Activated effector memory CD4-positive, alpha-beta T cell treated with anti-CD3 and anti-CD28 coated beads, Interleukin-2, amount 50 U/mL, for 16 hours (primary cell): Measurements from ENCODE around the gene TBX1.
"Not testable (repeated sequence)": the region's sequence is repeated elsewhere in the genome, so short reads cannot be mapped to it uniquely, and the experiment has no call there.

Experiments
- DNase-seq: peaks from one replicate; pipeline ENCODE4 v3.0.0-alpha.2; 2020

Gene TBX1

DNA sequence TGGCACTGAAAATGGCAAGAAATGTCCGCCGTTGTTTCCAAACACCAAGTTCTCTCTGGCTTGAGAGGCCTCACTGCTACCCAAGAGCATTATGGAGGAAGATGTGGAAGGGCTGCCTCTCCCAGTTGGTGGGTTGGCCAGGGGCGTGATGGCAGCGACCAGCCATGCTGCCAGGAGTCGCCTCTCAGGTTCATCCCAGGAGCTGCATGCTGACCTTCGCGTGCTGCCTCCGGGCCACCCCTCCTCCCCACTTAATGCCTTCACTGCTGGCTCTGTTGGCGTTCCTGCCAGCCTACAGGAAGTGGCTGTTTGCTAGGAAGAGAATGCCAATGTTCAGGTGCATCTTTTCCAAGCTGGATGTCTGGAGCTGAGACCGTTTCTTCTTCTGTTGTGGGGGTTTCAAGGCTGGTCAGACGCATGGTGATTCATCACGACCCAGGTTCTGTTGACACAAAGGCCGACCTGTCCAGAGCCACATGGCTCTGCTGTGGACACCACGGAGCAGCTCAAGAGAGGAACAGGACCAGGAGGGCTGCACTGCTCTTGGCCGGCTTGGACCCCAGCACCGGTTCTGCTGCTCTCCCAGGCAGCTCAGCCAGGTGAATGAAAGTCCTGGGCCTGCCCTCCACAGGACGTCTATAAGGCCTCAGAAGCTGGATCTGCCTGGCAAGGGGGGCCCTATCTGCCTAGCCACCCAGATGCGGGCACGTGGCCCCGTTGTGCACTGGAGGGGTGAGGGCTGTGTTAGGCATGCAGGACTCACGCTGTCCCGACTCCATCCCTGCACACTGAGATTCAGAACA lies 25.1 kb downstream of the TBX1 start:
- no peak for DNase-seq

DNA sequence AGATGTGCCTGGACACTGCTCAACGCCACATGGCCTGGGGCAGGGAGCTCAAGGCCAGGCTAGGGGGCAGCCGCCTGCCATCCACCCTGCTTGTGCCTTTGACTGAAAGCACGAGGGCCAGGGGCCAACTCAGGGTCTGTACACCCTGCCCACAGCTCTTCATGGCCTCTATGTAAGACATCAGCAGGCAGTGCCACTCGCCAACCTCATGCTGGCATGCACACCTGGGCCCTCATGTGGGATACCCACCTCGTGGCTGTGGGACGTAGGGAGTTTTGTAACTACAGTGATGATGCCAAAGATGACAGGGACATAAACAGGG lies 25.6 kb downstream of the TBX1 start:
- no peak for DNase-seq

DNA sequence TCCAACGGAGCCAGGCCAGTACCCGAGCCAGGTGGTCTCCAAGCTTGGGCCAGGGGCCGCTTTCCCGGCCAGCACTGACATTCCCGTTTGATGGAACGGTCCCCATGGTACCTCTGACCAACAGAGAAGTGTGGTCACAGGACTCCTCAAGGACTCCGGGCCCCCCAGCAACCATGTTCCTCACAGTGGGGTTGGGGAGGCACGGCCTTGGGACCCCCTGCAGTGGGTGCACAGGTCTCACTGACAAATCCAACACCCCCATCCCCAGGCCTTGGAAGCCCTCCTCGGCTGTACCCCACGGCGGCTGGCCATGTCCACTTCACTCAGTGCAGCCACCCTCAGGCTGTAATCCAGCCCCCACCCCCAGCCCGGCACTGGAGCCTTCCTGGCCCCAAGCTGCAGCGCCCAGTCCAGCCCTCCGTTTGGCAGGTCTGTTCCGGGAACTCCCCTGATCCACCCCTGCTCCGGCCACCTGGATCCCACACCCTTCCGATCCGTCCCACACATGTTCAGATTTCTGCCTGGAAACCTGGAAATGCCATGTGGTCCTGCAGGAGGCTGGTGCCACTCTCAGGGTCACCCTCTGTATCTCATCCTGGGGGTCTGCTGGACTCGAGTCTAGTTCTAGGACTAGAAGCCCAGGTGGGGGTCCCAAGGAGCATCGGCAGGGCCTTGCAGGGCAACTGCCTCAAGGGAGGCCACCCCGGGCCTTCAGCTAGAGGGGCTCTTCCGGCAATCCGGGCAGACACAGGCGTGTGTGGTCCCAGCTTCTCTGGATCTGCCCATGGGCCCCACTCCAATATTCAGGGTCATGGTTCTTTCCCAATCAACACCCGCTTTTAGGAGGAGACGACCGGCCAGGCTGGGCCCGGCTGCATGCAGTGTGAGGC lies 26.6 kb downstream of the TBX1 start:
- no peak for DNase-seq

DNA sequence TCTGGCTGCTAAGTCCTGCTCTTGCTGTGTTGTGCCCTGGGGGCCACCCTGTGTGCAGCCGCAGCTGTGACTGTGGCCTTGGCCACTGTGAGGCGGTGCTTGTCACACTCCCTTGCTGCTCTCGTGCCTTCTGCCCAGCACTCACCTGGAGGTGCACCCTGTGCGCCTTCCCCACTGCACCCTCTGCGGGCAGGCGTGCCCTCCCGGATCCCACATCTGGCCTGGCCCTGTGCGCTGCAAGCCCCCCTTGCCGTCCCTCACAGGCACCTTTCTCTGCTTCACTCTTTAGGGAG lies 27.2 kb downstream of the TBX1 start:
- no peak for DNase-seq

DNA sequence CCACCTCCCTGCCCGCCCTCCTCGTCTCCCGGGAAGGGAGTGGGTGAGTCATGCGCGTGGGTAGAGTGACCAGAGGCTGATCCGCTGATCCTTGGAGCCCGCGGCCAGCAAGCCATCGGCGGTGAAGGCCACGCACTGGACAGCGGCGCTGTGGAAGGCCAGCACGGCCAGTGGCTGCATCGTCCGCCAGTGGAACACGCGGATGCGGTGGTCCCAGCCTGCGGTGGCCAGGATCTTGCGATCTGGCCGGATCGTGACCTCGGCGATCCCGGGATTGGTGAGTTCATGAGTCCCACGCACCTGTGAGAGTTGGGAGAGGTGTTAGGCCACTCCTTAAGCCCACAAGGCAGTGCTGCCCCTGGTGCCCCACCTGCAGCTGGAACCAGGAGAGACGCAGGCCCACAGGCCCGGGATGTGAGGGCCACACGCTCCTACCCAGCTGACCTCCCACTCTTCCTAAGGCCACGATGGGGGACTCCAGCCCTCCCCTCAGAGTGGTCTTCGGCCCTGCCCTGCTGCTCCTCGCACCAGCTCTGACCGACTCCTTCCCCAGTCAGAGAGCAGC lies 28.2 kb downstream of the TBX1 start:
- no peak for DNase-seq

DNA sequence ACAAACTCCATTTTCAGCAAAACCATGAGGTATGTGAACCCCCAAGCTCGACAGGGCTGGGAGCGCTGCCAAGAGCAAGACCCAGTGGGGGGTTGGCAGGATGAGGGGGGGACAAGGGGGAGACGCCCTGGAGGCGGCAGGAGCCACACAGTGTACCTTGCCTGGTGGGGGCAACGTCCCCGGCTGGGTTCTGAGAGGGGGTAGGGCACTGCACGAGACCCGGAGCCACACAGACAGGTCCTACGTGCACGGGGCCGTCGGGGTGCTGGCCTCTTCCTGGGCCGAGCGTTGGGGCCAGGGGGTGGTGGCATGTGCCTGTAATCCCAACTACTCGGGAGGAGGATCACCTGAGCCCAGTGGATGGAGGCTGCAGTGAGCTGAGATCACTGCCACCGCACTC lies 28.8 kb downstream of the TBX1 start:
- DNase-seq, result no peak

DNA sequence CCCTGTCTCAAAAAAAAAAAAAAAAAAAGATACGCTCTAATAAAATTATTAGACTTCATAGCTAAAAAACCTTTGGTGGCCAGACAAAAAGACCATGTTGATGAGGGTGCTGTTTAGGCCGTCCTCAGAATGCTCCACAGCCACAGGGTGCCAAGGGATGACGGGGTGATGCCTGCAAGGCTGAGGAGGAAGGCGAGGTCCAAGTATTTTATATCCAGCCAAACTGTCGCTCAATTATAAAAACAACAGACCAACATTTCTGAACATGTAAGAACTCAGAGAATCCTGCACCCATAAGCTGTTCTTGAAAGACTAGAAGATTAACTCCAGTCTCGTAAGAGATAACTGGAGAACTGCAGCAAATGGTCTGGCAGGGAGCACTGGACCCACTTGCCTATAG lies 29.2 kb downstream of the TBX1 start:
- no peak for DNase-seq

DNA sequence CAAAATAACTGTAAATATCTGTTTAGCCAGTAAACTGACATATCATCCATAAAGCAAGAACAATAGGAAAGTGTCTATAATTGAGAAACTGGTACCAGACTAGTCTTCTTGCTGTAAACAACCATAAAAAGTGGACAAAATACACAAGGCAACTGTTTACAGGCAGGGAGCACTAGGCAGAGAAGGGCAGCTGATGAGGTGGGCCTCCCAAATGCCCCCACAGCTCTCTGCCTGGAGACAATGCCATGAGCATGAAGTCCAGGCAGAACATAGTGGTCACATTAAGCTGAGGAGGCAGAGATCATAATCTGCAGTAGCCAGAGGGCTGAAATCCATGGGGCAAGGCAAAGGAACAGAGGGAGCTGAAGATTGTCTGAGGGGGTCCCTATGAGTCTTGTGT lies 30.7 kb downstream of the TBX1 start:
- DNase-seq, result no peak

DNA sequence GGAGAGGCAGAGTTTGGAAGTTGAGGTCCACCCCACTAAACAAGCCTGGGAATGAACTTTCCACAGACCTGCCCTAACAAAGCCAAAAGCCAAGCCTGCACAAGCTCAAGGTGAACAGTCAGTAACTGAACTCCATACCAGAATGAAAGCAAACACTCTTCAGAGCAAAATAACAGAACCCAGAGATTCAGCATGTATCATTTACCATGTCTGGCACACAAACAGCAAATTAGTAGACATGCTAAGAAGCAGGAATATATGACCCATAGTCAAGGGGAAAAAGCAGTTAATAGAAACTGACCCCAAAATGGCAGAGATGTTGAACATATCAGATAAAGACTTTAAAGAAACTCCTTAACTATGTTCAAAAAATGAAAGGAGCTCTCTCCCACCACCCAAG lies 31.3 kb downstream of the TBX1 start:
- no peak for DNase-seq

DNA sequence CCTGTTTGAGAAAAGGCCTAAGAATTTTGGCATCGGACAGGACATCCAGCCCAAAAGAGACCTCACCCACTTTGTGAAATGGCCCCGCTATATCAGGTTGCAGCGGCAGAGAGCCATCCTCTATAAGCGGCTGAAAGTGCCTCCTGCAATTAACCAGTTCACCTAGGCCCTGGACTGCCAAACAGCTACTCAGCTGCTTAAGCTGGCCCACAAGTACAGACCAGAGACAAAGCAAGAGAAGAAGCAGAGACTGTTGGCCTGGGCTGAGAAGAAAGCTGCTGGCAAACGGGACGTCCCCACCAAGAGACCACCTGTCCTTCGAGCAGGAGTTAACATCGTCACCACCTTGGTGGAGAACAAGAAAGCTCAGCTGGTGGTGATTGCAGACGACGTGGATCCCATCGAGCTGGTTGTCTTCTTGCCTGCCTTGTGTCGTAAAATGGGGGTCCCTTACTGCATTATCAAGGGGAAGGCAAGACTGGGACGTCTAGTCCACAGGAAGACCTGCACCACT lies 31.9 kb downstream of the TBX1 start:
- DNase-seq, result not testable (repeated sequence)

DNA sequence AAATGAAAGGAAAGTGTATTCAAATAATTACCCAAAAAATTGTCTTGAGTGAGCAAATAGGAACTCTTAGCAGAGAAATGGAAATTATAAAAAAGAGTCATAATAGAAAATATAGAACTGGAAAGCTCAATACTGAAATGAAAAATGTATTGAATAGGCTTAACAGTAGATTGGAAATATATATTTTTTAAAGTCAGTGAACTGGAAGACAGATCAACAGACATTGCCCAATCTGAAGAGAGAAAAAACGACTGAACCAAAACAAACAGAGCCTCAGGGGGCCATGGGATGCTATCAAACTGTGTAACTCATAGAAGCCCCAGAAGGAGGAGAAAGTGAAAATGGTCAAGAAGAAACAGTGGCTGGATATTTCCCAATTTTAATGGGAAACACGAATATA lies 32.6 kb downstream of the TBX1 start:
- no peak for DNase-seq

DNA sequence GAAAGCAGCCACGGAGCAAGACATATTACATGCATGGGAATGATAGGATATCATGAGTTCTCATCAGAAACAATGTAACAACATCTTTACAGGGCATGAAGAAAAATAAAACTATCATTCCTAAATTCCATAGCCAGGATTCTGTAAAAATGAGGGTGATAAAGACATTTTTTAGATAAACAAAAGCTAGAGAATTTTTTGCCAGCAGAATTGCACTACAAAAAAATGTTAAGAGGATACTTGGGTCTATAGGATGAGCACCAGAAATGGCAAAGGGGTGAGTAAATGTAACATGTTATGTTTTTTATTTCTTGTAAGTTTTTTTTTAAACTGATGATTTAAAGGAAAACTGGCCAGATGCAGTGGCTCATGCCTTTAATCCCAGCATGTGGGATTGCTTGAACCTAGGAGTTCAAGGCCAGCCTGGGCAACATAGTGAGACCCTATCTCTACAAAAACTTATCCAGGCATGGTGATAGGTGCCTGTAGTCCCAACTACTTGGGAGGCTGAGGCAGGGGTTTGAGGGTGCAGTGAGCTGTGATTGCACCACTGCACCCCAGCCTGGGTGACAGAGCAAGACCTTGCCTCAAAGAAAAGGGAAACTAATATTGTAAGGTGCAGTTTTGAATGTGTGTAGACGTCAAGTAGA lies 33.2 kb downstream of the TBX1 start:
- no peak for DNase-seq

DNA sequence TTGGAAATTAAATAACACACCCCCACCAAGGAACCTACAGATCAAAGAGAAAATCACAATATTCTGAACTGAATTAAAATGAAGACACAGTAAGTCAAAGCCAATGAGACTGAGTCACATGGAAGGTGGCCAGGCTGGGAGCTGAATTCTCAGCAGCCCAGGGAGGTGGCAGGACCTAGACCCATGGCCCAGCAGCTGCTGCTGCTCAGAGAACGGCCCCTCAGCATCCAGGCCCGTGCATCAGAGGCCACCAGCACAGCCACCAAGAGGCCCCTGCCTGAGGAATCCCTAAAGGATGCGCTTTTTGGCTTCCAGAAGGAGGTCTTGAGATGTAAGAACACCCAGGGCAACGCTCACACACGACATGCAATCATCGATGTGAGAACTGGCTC lies 35.0 kb downstream of the TBX1 start:
- DNase-seq, result no peak

DNA sequence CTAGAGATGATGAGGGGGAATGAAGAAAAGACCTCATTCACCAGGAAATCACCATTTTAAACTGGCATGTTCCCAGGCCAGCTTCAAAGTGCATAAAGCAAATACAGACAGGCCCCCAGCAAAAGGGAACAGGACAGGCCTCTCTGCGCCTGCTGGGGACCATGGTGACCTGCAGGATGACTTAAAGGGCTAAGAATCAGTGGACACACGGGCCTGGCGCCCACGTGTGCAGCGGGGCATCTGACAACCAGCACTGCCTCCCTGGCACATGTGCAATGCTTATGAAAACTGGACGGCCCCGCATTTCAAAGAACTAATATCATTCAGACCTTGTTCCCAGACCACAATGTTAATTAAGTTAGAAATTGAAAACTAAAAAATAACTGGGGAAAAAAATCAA lies 35.6 kb downstream of the TBX1 start:
- no peak for DNase-seq

DNA sequence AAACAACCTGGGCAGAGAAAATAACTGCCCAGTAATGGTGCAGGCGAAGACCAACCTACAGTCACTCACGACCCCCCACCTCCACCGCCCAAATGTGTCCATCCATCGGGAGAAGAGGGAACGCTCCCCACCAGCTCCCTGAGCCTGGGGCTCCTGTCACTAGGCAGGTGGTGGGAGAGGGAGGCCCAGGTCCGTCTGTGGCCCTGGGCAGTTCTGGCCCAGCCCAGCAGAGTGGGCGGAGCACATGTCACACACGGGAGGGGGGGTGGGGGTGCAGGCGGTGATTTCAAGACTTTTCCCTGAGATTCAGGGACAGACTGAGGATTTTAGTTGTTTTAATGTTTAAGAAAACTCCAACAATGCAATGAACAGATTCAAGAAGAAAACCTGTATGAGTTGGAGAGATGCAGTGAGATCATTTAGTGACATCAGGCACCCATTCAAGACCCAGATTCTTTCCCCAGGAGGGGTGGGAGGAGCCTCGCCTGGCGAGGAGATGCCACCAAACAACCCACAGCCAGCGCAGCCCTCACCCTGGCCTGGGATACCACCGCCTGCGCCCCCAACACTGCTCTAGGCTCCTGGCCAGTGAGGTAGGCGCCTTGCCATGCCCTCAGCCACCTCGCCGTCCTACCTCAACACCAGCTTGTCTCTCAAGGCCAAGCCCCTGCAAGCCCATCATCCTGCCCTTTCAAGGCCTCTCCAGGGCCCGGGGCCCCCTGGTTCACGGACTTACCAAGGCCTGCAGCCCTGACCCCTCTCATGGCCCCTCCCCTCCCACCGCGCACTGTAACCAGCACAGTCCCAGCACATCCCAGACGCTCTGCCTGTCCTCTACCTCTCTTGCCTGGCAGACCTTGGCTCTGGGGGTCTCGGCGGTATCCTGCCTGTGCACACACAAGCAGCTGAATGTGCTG lies 36.8 kb downstream of the TBX1 start:
- no peak for DNase-seq

DNA sequence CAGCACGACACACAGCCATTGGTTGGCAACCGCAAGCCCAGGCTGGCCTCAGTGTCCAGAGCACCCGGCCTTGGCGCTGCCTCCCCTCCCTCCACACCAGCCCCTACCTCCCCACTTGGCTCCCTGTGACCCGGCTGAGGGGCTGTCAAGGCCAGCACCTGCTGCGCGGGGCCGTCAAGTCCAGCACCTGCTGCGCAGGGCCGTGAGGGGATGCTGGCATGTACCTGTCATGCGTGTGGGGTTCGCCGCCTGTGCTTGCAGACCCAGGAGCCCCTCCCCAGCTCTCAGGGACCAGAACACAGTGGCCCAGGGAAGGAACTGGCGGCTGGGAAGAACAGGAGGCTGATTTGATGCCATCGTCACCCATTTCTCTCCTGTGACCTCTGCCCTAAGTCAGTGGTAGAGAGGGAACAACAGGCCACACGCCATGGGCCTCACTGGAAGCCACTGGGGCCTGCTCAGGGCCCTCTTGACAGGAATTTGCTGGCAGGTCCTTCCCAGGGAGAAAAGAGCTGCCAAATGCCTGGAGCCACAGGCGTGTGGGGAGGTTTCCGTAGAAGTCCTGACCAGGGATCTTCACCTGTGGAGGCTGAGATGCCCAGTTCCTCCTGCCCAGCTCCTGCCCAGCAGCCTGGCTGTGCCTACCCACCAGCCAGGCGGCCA lies 37.6 kb downstream of the TBX1 start:
- DNase-seq, result no peak

DNA sequence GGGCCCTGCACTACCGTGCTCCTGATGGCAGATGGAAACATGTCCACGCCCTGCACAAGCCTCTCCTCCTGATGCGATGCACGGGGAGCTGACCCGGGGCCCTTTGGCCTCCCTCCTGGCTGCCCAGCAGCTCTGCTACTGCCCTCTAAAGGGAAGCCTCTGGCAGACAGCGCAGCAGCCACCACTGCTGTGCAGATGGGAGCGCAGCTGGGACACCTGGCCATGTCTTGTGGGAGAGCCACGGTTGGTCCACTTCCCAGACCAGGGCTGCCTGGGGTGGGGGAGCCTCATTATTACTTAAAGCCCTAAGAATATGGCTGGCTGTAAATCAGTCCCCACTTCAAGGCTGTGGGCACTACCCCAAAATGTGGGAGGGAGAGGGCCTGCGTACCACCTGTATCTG lies 38.3 kb downstream of the TBX1 start:
- no peak for DNase-seq

DNA sequence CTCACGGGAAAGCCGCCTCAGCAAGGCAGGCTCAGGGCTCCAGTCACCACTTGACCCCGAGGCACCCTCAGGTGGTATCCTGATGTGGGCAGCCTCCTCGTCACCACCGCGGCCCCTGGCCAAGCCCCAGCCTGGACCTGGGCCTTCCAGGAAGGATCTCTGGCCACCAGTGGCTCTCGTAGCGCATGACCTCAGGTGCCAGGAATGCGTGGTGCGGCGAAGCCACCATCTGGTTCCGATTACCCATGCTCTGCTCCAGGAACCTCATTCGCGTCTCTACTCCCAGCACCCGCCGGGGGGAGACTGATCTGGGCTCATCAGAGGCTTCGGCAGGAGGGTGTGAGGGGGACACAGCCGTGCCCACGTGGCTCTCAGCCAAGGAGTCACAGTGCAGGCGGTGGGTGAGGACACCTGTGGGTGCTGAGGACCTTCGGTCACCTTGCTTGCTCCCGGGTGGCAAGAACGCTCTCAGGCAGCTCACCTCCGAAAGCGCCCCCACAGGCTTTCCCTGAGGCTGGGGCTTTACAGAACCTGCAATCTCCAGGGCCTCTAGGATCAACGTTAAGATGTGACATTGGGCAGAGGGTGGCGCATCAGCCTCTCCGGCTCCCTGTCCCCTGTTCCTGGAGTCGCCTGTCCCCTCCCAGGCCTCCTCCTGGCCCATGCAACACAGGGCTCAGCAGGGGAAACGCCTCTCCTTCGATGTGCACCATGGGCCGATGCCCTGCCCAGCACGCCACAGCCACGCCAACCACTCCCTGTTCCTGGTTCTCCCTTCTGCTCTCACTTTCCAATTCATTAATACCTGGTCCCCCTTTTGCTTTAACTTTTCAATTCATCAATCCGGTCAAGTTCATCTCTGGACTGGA lies 39.0 kb downstream of the TBX1 start:
- DNase-seq, result no peak

DNA sequence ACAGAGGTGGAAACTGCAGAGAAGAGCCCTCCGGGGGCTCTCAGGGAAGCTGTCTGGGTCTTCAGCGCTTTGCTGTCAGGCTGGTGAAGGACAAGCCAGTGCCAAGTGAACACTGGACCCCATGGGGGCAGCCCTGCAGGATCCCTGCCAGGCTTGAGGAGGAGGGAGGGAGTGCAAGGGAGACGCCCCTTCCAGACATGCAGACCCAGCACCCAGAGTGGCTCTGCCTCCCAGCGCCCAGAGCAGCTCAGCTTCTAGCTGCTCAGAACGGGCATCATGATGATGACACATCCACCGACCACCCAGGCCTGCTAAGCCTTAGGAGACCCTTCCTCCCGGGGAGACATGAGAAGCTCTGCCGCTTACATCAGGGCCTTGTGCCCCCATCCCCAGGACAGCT lies 39.7 kb downstream of the TBX1 start:
- no peak for DNase-seq

DNA sequence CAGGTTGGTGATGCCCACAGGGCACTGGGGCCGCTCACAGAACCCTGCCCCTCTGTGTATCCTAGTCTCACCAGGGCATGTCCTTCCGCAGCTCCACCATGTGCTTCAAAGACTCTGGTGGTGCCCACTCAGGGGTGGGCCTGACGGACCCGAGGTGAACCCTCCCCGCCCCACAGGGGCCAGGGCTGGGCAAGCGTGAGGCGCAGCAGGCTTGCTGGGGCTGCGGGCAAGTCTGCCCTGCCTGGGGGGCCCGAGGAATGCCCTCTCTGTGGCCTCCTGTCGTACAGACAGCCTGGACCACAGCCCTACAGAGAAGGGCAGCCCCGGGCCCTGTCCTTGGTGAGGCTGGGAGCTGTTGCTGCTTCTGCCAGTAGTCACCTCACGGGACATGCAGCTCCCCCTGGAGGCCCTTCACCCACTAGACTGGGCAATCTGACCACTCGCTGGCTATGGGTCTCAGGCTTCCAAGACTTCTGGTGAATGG lies 40.2 kb downstream of the TBX1 start:
- no peak for DNase-seq
